Common myeloid progenitor, CD34-positive (primary cell): ENCODE measurements around the gene PDCL3.

Source experiments
- CTCF ChIA-PET: fragments of 350-600 bp; sonication (Branson Sonifier 250); formaldehyde crosslinking; loops from one replicate; lab custom pipeline; 2021; ENCODE audit warnings: antibody characterized with exemption; lab: Charles Lee
- POLR2A ChIA-PET: fragments of 350-600 bp; sonication (Branson Sonifier 250); formaldehyde crosslinking; loops from one replicate; lab custom pipeline; 2021; ENCODE audit warnings: antibody characterized with exemption; lab: Charles Lee
- DNase-seq, 3 donors: peaks; one replicate each; pipeline versions ENCODE4 v3.0.0 to v3.0.0-alpha.2; 2013
- H3K27ac ChIP-seq, 2 experiments: 1 replicate in 1 of 2; 2 replicates in 1 of 2; pipeline ENCODE4 v1.7.0; 2013; ENCODE audit warnings: inconsistent platforms in 2 of 2, low read length in 2 of 2, mild to moderate bottlenecking in 2 of 2, low read depth in 1 of 2, moderate library complexity in 1 of 2; ENCODE audit not compliant: severe bottlenecking in 2 of 2, insufficient read depth in 1 of 2, poor library complexity in 1 of 2
- H3K27me3 ChIP-seq, 5 experiments: replicated peaks in 2 of 5; 1 replicate in 3 of 5; 2 replicates in 2 of 5; pipeline versions ENCODE4 v1.6.1 to v1.7.0; 2013; ENCODE audit warnings: low read length in 4 of 5, mild to moderate bottlenecking in 2 of 5, moderate library complexity in 2 of 5, inconsistent platforms in 1 of 5; ENCODE audit not compliant: insufficient read depth in 5 of 5, control insufficient read depth in 4 of 5
- H3K36me3 ChIP-seq, 4 experiments: 1 replicate in 2 of 4; 2 replicates in 2 of 4; pipeline versions ENCODE4 v1.6.1 to v1.7.0; 2013; ENCODE audit warnings: low read length in 3 of 4, control low read depth in 1 of 4, mild to moderate bottlenecking in 1 of 4; ENCODE audit not compliant: control insufficient read depth in 4 of 4, insufficient read depth in 4 of 4
- H3K4me1 ChIP-seq, 4 experiments: 1 replicate in 3 of 4; 2 replicates in 1 of 4; pipeline versions ENCODE4 v1.6.1 to v1.7.1; 2013; ENCODE audit warnings: low read length in 3 of 4, mild to moderate bottlenecking in 3 of 4, control low read depth in 1 of 4, inconsistent platforms in 1 of 4, moderate library complexity in 1 of 4; ENCODE audit not compliant: control insufficient read depth in 4 of 4, insufficient read depth in 4 of 4; ENCODE audit errors: control extremely low read depth in 1 of 4
- H3K4me3 ChIP-seq, 7 experiments: 1 replicate in 4 of 7; 2 replicates in 3 of 7; pipeline versions ENCODE4 v1.5.1 to v1.7.0; 2013; ENCODE audit warnings: mild to moderate bottlenecking in 7 of 7, low read length in 6 of 7, moderate library complexity in 6 of 7, inconsistent platforms in 2 of 7, low read depth in 2 of 7, control low read depth in 1 of 7; ENCODE audit not compliant: insufficient read depth in 4 of 7, control insufficient read depth in 1 of 7; ENCODE audit errors: extremely low read depth in 1 of 7
- H3K9me3 ChIP-seq, 5 experiments: 1 replicate in 4 of 5; 2 replicates in 1 of 5; pipeline versions ENCODE4 v1.6.1 to v1.7.1; 2013; ENCODE audit warnings: low read length in 4 of 5, mild to moderate bottlenecking in 2 of 5, inconsistent platforms in 1 of 5, low read depth in 1 of 5, moderate library complexity in 1 of 5; ENCODE audit not compliant: control insufficient read depth in 4 of 5, insufficient read depth in 2 of 5; ENCODE audit errors: control extremely low read depth in 1 of 5
- WGBS: methylation state at CpG from one replicate; pipeline ENCODE4 v1.1.5; 2013; ENCODE audit not compliant: insufficient coverage; 5-methylcytosine and 5-hydroxymethylcytosine counted together

PDCL3 gene

DNA sequence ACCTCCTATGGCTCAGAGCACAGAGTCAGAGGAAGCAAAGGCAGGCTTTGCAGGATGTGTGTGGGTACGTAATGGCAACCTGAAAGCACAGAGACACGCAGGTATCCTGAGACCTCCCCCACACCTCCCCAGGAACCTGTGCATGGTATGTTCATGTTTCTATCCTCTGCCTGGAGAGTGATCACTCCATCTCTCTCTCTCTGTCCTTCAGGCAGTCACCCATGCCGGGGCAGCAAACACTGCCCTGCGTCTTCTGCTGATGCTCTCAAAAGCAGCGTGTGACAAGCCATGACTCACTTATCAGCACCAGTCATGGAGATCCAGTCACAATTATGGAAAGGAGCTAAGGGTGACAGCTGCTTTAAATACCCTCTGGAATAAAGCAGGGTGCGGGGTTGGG, 52.7 kb downstream of the PDCL3 start:
- no peaks in the 10 kb centered on the region for H3K9me3 ChIP-seq
- no peaks in the 10 kb centered on the region for H3K4me1 ChIP-seq
- H3K4me3 ChIP-seq = no peak overlapping the region
- DNase-seq = no peak
- H3K36me3 ChIP-seq = no peaks in the 10 kb centered on the region
- WGBS = 94% methylated on average over 4 of the region's 6 CpGs
- peaks cover 0 to 2% (median 0%) of the 10 kb centered on the region in 5 experiments for H3K27me3 ChIP-seq
- ChIA-PET CTCF (no interaction called here), POLR2A (no interaction called here)
- no peak overlapping the region for H3K27ac ChIP-seq

DNA sequence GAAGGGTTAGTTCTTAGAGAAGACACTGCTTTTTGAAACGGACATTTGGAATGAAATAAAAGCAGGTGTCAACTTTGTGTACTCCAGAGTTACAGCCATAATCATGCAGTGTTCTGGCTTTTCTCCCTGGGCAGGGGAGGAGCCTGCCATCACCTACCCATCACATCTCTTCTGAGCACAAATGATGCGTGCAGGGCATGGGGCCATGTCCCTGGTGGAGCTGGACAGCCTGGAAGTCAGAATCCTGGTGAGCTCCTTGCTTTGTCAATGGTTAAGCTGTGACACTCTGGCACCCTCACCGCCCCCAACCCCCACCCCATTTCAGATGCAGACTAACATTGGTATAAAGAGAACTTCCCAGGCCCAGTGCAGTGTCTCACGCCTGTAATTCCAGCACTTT, 53.1 kb downstream of the PDCL3 start:
- H3K4me3 ChIP-seq = no peak overlapping the region
- peaks cover 0 to 2% (median 0%) of the 10 kb centered on the region in 5 experiments for H3K27me3 ChIP-seq
- H3K4me1 ChIP-seq = no peaks in the 10 kb centered on the region
- H3K36me3 ChIP-seq = no peaks in the 10 kb centered on the region
- POLR2A ChIA-PET = no interaction called here
- no peak for DNase-seq
- WGBS = 86% methylated on average over 1 of the region's 4 CpGs
- H3K9me3 ChIP-seq = no peaks in the 10 kb centered on the region
- no peak overlapping the region for H3K27ac ChIP-seq
- CTCF ChIA-PET = no interaction called here

DNA sequence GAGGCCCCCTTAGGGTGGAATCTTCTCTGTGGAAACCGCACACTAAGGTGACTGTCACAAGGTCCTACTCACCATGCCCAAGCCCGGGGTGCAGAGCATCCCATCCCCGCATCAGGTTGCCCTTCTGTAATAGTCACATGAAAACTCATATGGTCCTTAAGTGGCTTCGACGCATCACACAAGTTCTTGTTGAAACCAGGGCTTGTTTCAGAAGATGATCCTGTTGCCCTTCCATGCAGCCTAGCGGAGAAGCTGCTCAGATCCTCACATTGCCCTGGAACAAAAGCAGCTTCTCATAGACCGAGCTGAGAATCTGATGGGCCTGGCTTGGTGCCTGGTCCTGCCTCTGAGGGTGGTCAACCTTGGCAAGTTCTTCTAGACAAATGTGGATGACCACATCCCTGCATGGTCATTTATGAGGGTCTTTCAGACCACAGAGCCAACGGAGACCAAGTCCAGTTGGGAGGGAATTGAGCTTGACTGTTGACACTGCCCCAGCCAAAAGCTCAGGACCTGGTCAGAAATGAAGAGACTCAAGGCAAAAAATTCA, 54.1 kb downstream of the PDCL3 start:
- no peak overlapping the region for H3K4me3 ChIP-seq
- H3K27me3 ChIP-seq = peaks cover 0 to 2% (median 0%) of the 10 kb centered on the region in 5 experiments
- no peaks in the 10 kb centered on the region for H3K4me1 ChIP-seq
- no peak for DNase-seq
- POLR2A ChIA-PET = no interaction called here
- CTCF ChIA-PET = no interaction called here
- whole genome bisulfite sequencing = 98% methylated on average over 8 of the region's 8 CpGs
- H3K27ac ChIP-seq = no peak overlapping the region
- H3K9me3 ChIP-seq = peaks cover 0 to 8% (median 0%) of the 10 kb centered on the region in 5 experiments
- H3K36me3 ChIP-seq = no peaks in the 10 kb centered on the region

DNA sequence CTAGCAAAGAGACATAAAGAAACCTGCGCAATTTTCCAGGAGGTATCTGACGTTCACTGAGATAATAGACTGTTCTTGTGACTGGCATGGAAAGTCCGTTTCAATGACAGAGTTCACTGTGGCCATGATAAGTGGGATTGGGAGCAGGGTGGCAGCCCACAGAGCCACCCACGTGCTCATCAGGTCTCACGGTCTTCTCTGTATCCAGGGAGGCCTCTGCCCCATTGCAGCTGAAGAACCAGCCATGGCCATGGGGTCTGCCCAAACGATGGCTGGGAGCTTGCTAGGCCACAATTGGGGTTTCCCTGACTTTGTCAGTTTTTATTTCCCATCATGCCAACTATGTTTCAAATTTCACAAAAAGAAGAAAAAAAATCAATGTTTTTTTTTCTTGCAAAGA, 57.2 kb downstream of the PDCL3 start:
- POLR2A ChIA-PET = no interaction called here

DNA sequence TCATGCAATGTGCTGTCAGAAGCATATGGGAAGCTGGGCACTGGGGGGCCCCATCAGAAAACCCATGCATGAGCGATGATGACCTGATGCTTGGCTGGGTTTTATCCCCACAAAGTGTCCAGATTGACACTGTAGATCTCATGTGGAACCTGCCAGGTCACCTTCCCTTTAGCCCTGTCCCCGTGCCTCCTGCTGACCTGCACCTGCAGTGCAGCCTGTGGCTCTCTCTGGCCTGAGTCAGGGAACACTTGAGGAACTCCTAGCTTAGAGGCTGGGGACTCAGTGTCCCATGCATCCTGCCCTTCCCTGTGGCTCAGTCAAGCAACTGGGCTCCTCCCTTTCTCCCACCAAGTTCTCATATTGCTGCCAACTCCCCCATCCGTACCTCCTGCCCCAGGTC, 57.7 kb downstream of the PDCL3 start:
- POLR2A ChIA-PET = no interaction called here
- CTCF ChIA-PET = interaction anchor here (0.6 to 1.6 kb wide), 3 partner anchors 9 to 27 kb away, joined by 3 to 5 read pairs (median 4); no protein-coding TSS in a partner anchor
- Histone ChIP-seq H3K4me3 (no peak overlapping the region), H3K9me3 (peaks cover 0 to 14% (median 2%) of the 10 kb centered on the region in 5 experiments), H3K27me3 (peaks cover 0 to 3% (median 0%) of the 10 kb centered on the region in 5 experiments), H3K4me1 (no peaks in the 10 kb centered on the region), H3K36me3 (no peaks in the 10 kb centered on the region), H3K27ac (no peak overlapping the region)
- no peak for DNase-seq
- 100% methylated on average over 3 of the region's 3 CpGs for WGBS

More for the DNA sequence above, 57.2 kb downstream of the PDCL3 start:
- H3K4me1 ChIP-seq = no peaks in the 10 kb centered on the region
- H3K9me3 ChIP-seq = peaks cover 0 to 14% (median 2%) of the 10 kb centered on the region in 5 experiments
- DNase-seq = no peak
- no peak overlapping the region for H3K4me3 ChIP-seq
- H3K36me3 ChIP-seq = no peaks in the 10 kb centered on the region
- 86% methylated on average over 5 of the region's 6 CpGs for WGBS
- no peak overlapping the region for H3K27ac ChIP-seq
- H3K27me3 ChIP-seq = peaks cover 0 to 3% (median 0%) of the 10 kb centered on the region in 5 experiments
- CTCF ChIA-PET = interaction anchor here (1.1 to 1.3 kb wide), 2 partner anchors 9 to 10 kb away, joined by 4 to 5 read pairs; no protein-coding TSS in a partner anchor

DNA sequence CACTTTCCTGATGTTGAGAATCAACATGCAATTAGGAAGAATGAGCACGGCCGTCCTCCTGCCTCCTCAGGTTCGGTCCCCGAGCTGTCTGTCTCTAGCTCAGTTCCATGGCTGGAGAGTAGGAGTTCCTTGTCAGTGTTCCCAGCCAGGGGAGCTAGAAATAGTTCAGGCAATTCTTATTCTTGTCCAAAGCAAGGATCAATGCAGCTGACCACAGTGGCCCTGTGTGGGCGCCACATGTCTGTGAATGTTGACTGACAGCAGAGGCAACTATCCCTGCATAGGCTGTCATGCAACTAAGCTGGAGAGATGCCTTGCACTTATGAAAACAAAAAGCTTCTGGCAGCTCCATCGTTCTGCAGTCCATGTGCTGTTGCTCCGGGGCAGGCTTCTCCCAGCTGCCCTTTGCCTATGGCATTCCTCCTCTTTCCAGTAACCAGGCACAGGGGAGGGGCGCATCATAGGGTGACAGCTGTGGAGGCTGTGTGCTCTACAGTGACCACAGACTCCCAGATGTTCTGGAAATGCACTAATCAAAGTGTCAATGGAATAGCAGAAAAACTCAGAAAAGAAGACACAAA, 58.7 kb downstream of the PDCL3 start:
- Histone ChIP-seq H3K27ac (no peak overlapping the region), H3K4me1 (no peaks in the 10 kb centered on the region), H3K4me3 (no peak overlapping the region), H3K27me3 (peaks cover 0 to 3% (median under 1%) of the 10 kb centered on the region in 5 experiments), H3K36me3 (no peaks in the 10 kb centered on the region), H3K9me3 (peaks cover 0 to 14% (median 2%) of the 10 kb centered on the region in 5 experiments)
- 96% methylated on average over 8 of the region's 8 CpGs for WGBS
- ChIA-PET CTCF (interaction anchor here (1.0 to 1.6 kb wide), 2 partner anchors 10 to 25 kb away, joined by 4 to 5 read pairs; no protein-coding TSS in a partner anchor), POLR2A (no interaction called here)
- no peak for DNase-seq

DNA sequence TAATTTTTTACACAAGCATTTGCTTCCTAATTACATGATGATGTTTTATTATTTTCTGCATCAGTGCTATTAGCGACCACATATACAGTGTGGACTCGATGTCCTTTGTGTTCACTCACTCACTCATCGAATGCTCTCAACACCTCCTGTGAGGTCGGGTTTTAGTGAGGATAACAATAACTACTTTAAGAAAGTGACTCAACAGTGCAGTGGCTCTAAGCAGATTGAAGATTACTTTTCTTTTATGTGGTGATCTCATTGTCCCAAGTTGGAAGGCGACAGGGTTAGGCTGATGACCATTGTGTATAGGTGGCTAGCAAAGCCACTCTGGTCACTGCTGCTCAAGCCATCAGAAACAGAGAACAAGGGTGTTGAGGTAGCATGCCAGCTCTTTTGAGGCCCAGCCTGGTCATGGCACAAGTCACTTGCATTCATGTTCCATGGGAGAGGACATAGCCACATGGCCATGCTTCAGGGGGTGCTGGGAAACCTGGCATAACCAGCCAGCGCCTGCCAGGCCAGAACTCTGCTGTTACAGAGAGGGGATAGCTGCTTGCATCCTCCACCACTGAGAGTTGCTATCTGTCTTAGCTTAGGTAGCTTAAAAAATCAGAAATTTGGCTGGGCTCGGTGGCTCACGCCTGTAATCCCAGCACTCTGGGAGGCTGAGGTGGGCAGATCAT, 60.4 kb downstream of the PDCL3 start:
- ChIA-PET CTCF (interaction anchor here (0.6 kb wide), 1 partner anchor 363 kb away, joined by 4 read pairs; no protein-coding TSS in a partner anchor), POLR2A (no interaction called here)
- WGBS = 88% methylated on average over 8 of the region's 8 CpGs
- peaks cover 0 to 7% (median 0%) of the 10 kb centered on the region in 5 experiments for H3K27me3 ChIP-seq
- H3K4me3 ChIP-seq = no peak overlapping the region
- H3K9me3 ChIP-seq = peaks cover 0 to 14% (median 2%) of the 10 kb centered on the region in 5 experiments
- no peak overlapping the region for H3K27ac ChIP-seq
- H3K4me1 ChIP-seq = no peaks in the 10 kb centered on the region
- no peaks in the 10 kb centered on the region for H3K36me3 ChIP-seq
- DNase-seq = no peak
